Uterus (tissue), 4 donors: ENCODE results near the gene FAM200B. TPM values are rescaled to one million over a fixed set of nuclear protein-coding genes. Genes with fewer than 3 reads are reported as not detected.
A peak's percentile ranks its signal among the peaks of the same experiment; 100 is the strongest.

Source experiments
- DNase-seq, 2 donors: peaks; one replicate each; pipeline ENCODE4 v3.0.0-alpha.2; 2019 to 2020
- H3K27ac ChIP-seq, 2 donors: fragments of 200-600 bp; sonication (generic); 1 replicate in 1 of 2; 2 replicates in 1 of 2; pipeline ENCODE4 v1.5.1; 2016 to 2018
- H3K27me3 ChIP-seq, 2 donors: fragments of 200-600 bp; sonication (generic); one replicate each; pipeline ENCODE4 v1.5.1; 2018 to 2019; ENCODE audit warnings: control low read depth in 1 of 2
- H3K36me3 ChIP-seq, 2 donors: fragments of 200-600 bp; sonication (generic); one replicate each; pipeline ENCODE4 v1.5.1; 2019; ENCODE audit warnings: control low read depth in 1 of 2
- H3K4me1 ChIP-seq, 2 donors: fragments of 200-600 bp; sonication (generic); one replicate each; pipeline ENCODE4 v1.5.1; 2018 to 2019; ENCODE audit warnings: control low read depth in 1 of 2
- H3K4me3 ChIP-seq, 2 donors: fragments of 200-600 bp; sonication (generic); 1 replicate in 1 of 2; 2 replicates in 1 of 2; pipeline ENCODE4 v1.5.1; 2018 to 2019; ENCODE audit warnings: mild to moderate bottlenecking in 1 of 2
- H3K9me3 ChIP-seq, 2 donors: fragments of 200-600 bp; sonication (generic); one replicate each; pipeline ENCODE4 v1.5.1; 2019; ENCODE audit warnings: control low read depth in 1 of 2
- POLR2A ChIP-seq, 2 donors: fragments of 450-650 bp; IDR thresholded peaks; one replicate each; pipeline ENCODE4 v1.6.1; 2016; ENCODE audit warnings: antibody characterized with exemption in 2 of 2, mild to moderate bottlenecking in 1 of 2, moderate library complexity in 1 of 2
- intact Hi-C: fragments of 100-400 bp; cut with DNase I; formaldehyde crosslinking; loops from one replicate; pipeline ENCODE4 v1.15.1; 2023; ENCODE audit warnings: low total_unique reads
- total RNA-seq, 4 donors: library from RNA; depleted of rRNA in 3 of 4; stranded (reverse); fragments of >200 nt in 3 of 4; gene quantifications; one replicate each; pipeline versions ENCODE4 v1.1.0 to v1.2.4, GENCODE V29; 2014 to 2023
- TF ChIP-seq, protein P1 (sequence below), 4 experiments: fragments of 200-600 bp in 2 of 4; fragments of 450-650 bp in 2 of 4; sonication (generic) in 2 of 4; IDR thresholded peaks; one replicate each; pipeline ENCODE4 v1.5.1; 2016 to 2019; ENCODE audit warnings: antibody characterized with exemption in 4 of 4, mild to moderate bottlenecking in 2 of 4, moderate library complexity in 1 of 4
- donor health status: DM: yes; HTN: yes; CAD: no.

FAM200B gene
- total RNA-seq, 4 donors from 2014 or later = 41.7 to 104 (median 54.8) TPM

DNA sequence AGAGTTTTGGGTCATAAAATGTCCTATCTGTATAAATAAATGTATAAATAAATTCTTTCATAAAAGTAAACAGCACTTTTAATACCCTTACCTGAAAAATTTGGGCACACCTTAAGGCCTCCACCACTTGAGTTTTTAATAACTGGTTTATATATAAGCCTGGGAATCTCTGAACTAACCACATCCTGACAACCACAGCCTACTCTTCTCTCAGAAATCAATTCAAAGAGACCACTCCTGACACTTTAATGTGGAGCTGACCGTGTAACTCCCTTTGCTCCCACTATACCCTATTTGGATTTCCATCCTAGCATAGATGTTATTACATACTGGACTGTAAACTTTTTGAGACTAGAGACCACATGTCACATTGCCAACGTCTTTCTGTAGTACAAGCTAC lies 30.0 kb upstream of the FAM200B start:
- Histone ChIP-seq H3K9me3 (no peaks in the 10 kb centered on the region), H3K27me3 (no peaks in the 10 kb centered on the region), H3K4me3 (no peak overlapping the region), H3K27ac (peak overlapping the region; percentile 95 to 100), H3K4me1 (peaks cover 0 to 5% of the 10 kb centered on the region in 2 donors), H3K36me3 (no peaks in the 10 kb centered on the region)
- no peak for TF ChIP-seq POLR2A (IDR thresholded peaks at IDR 0.05)
- TF ChIP-seq, protein P1, sequence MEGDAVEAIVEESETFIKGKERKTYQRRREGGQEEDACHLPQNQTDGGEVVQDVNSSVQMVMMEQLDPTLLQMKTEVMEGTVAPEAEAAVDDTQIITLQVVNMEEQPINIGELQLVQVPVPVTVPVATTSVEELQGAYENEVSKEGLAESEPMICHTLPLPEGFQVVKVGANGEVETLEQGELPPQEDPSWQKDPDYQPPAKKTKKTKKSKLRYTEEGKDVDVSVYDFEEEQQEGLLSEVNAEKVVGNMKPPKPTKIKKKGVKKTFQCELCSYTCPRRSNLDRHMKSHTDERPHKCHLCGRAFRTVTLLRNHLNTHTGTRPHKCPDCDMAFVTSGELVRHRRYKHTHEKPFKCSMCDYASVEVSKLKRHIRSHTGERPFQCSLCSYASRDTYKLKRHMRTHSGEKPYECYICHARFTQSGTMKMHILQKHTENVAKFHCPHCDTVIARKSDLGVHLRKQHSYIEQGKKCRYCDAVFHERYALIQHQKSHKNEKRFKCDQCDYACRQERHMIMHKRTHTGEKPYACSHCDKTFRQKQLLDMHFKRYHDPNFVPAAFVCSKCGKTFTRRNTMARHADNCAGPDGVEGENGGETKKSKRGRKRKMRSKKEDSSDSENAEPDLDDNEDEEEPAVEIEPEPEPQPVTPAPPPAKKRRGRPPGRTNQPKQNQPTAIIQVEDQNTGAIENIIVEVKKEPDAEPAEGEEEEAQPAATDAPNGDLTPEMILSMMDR (IDR thresholded peaks at IDR 0.05) = no peak
- no peak for DNase-seq
- intact Hi-C loops = no loop called here

DNA sequence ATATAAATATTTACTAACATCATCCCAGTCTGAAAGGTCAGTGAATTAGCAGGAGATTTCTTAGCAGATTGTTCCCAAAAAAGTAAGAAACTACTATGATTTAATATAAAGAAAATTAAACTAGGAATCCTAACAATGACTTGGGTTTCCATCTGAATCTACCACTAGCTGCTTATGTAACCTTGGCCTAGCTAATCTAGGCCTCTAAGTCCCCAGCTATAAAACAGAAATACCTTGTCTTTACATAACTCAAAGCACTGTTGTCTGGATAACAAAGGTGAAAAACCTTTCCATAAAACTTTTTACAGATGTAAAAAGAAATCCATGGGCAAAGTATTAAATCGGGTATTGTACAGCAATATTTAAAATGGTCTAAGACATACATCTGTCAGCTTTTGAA lies 29.4 kb upstream of the FAM200B start:
- intact Hi-C loops = no loop called here
- H3K36me3 ChIP-seq = no peaks in the 10 kb centered on the region
- peak overlapping the region; percentile 95 to 100 for H3K27ac ChIP-seq
- DNase-seq = no peak
- TF ChIP-seq, protein P1 (IDR thresholded peaks at IDR 0.05) = no peak
- no peak for TF ChIP-seq POLR2A (IDR thresholded peaks at IDR 0.05)
- H3K4me3 ChIP-seq = no peak overlapping the region
- no peaks in the 10 kb centered on the region for H3K9me3 ChIP-seq
- H3K27me3 ChIP-seq = no peaks in the 10 kb centered on the region
- peaks cover 0 to 5% of the 10 kb centered on the region in 2 donors for H3K4me1 ChIP-seq

DNA sequence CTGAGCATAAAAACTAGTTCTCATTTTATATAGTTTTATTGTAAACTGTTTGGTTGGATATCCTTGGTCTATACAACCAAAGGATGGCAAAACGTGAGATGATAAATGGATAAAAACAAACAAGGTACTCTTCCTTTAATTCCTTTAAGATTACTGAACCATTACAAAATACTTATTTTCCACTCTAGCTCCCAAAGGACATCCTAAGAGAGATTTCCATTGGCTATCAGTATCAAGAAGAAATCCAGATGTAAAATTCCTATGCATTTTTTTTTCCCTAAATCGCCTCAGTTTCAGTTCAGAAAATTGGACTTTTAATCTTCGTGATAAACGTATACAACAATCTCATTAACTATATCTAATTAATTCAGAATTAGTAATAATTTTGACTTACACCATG lies 28.8 kb upstream of the FAM200B start:
- H3K36me3 ChIP-seq = no peaks in the 10 kb centered on the region
- TF ChIP-seq POLR2A (IDR thresholded peaks at IDR 0.05) = no peak
- TF ChIP-seq, protein P1 (IDR thresholded peaks at IDR 0.05) = no peak
- no peaks in the 10 kb centered on the region for H3K9me3 ChIP-seq
- peak overlapping the region; percentile 95 to 100 for H3K27ac ChIP-seq
- peaks cover 0 to 5% of the 10 kb centered on the region in 2 donors for H3K4me1 ChIP-seq
- no peak for DNase-seq
- intact Hi-C loops = no loop called here
- peak overlapping the region in 1 of 2 donors; percentile 84 for H3K4me3 ChIP-seq
- H3K27me3 ChIP-seq = no peaks in the 10 kb centered on the region

DNA sequence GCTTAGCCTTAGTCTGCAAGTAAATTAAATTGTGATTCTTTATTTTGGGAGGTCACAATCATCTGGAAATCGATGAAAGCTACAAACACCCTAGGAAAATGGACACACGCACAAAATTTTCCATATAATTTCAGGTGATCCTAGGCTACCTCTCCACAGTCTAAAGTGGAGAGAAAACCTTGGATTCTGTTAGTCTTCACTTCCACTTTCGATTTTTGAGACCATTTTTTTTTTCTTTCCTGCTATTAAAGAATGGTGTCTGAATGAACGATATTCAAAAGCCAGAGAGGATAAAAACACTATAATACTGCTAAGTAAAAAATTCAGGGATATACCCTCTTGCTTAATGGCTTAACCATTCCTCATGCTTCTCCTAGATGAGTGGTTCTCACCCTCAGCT lies 28.2 kb upstream of the FAM200B start:
- H3K4me1 ChIP-seq = peaks cover 0 to 5% of the 10 kb centered on the region in 2 donors
- no peaks in the 10 kb centered on the region for H3K36me3 ChIP-seq
- H3K27ac ChIP-seq = peak overlapping the region; percentile 95 to 100
- no peaks in the 10 kb centered on the region for H3K27me3 ChIP-seq
- TF ChIP-seq, protein P1 (IDR thresholded peaks at IDR 0.05) = no peak
- TF ChIP-seq POLR2A (IDR thresholded peaks at IDR 0.05) = no peak
- intact Hi-C loops = no loop called here
- H3K4me3 ChIP-seq = peak overlapping the region; percentile 49 to 84
- no peaks in the 10 kb centered on the region for H3K9me3 ChIP-seq
- DNase-seq = no peak

DNA sequence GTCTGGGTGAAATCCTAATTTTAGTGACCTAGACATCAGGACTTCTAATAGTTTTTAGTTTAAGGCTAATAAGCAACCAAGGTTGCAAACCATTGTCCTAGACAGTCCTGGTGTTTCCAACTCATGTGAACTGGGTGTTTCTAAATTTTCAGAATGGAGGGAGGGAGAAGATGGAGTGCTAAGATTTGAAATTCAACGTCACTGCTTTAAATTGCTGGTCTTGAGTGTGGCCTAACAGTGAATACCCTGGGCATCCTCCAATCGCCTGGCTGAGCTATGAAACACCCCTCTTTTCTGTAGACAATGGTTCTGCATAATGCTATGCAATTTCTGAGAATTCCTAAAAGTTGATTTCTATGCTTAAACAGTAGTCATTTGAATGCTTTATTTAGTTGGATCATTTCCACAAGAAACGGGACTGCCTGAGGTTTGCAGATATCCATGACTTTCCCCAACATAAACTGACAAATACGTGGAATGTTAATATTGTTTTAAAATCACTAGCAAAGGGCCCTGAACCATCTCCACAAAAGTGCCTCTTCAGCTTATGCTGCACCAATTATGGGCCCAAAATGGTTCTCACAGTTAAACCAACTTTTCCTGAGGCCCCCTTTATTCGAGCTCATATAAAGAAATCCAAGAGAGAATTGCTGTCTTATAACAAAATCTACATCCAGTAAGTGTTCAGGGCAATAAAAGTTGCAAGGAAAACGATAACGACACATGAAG lies 27.6 kb upstream of the FAM200B start:
- H3K27me3 ChIP-seq = no peaks in the 10 kb centered on the region
- TF ChIP-seq, protein P1 (IDR thresholded peaks at IDR 0.05) = no peak
- TF ChIP-seq POLR2A (IDR thresholded peaks at IDR 0.05) = no peak
- no peaks in the 10 kb centered on the region for H3K36me3 ChIP-seq
- H3K27ac ChIP-seq = peak overlapping the region; percentile 95 to 100
- no peak for DNase-seq
- no peaks in the 10 kb centered on the region for H3K9me3 ChIP-seq
- intact Hi-C loops = no loop called here
- H3K4me1 ChIP-seq = peaks cover 0 to under 1% of the 10 kb centered on the region in 2 donors
- H3K4me3 ChIP-seq = peak overlapping the region; percentile 49 to 84
